GM21717 (cell line): ENCODE data around the gene CHST9.
"Not testable (repeated sequence)": the region's sequence is repeated elsewhere in the genome, so short reads cannot be mapped to it uniquely, and the experiment has no call there.

Experiments
- ATAC-seq: cut with Tn5 transposase; IDR thresholded peaks from one replicate; pipeline ENCODE4 v1.9.1; 2021; ENCODE audit warnings: mild to moderate bottlenecking, moderate library complexity; ENCODE audit not compliant: unreplicated experiment

CHST9 gene, protein sequence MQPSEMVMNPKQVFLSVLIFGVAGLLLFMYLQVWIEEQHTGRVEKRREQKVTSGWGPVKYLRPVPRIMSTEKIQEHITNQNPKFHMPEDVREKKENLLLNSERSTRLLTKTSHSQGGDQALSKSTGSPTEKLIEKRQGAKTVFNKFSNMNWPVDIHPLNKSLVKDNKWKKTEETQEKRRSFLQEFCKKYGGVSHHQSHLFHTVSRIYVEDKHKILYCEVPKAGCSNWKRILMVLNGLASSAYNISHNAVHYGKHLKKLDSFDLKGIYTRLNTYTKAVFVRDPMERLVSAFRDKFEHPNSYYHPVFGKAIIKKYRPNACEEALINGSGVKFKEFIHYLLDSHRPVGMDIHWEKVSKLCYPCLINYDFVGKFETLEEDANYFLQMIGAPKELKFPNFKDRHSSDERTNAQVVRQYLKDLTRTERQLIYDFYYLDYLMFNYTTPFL

DNA sequence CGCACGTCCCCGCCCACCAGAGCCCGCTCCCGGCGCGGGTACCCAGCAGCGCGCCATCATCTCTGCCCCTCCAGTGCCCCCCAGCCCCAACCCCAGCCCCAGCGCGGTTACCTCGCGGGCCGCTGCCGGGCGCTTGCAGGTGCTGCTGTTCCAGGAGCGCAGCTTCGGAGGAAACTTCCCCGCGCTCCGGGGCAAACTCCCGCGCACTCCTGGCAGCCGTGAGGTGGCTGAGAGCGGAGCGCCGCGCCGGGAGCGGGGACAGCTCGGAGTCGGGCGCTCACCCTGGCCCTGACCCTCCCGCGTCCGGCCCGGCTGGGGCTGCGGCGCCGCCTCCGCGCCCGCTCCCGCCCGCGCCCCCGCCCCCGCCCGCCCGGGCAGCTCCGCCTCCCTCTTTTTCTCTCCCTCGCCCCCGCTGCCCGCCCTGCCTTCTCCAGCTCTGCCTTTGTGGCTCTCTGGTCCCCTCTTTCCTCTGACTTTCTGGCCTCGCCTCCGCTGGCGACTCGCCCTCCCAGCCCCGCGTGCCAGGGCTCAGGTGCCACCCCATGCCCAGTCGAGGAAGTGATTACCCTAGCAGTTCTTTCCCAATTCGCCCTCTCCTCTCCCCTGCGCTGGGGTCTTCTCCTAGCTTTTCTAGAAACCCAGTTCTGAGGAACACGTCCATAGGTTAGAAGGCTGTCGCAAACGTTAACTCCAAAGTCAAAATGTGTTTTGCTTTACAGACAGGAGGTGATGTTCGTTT is at the start of gene CHST9:
TSS of gene CHST9 (minus strand) at position 284 of the 739 bp plus-strand sequence. CDS start 42,499 bp downstream, outside the sequence.
- ATAC-seq = no peak

DNA sequence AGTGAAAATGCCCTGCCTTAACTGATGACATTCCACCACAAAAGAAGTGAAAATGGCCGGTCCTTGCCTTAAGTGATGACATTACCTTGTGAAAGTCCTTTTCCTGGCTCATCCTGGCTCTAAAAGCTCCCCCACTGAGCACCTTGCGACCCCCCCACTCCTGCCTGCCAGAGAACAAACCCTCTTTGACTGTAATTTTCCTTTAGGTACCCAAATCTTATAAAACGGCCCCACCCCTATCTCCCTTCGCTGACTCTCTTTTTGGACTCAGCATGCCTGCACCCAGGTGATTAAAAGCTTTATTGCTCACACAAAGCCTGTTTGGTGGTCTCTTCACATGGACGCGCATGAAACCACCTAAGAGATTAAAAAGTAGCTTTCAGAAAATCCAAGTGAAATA is 47.2 kb upstream of the CHST9 start:
- not testable (repeated sequence) for ATAC-seq

DNA sequence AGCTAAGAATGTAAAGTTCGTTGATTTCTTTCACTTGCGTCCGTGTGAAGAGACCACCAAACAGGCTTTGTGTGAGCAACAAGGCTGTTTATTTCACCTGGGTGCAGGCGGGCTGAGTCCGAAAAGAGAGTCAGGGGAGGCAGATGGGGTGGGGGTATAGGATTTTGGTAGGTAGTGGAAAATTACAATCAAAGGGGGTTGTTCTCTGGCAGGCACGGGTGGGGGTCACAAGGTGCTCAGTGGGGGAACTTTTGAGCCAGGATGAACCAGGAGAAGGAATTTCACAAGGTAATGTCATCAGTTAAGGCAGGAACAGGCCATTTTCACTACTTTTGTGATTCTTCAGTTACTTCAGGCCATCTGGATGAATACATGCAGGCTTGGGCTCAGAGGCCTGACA is 46.6 kb upstream of the CHST9 start:
- ATAC-seq = not testable (repeated sequence)

DNA sequence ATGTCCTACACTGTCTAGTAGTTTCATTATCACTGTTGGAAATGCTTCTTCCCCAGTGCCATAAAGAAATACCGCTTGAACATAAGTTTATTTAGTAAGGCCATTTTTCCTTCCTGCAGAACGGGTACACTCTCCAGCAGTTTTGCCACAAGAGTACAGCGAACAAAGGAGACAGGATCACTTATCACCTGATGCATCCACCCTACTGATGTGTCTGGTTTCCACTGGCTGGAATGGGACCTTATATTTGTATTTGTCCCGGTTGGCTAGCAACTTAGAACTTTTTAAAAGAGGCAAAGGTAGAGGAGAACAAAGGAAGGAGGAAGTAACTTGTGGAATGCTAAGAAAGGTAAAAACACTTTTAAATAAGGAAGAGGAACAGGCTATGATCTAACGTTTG is 46.1 kb upstream of the CHST9 start:
- not testable (repeated sequence) for ATAC-seq

DNA sequence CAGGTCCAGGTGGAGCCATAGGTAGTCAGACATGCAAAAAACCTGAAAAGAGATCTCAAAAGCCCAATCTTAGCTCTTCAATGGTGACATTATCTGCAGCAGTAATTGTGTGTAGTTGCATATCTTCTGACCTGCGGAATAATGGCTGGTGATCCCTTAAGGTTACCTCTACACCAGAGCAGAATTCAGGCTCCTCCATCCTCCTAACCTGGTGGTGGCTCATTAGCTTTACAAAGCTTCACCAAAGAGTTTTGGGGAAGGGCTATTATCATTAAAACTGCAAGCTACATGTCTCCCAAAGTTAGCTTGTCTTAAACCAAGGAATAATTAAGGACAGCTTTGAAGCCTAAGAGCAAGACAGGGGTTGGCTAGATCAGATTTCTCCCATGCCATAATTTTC is 42.6 kb upstream of the CHST9 start:
- ATAC-seq = no peak

DNA sequence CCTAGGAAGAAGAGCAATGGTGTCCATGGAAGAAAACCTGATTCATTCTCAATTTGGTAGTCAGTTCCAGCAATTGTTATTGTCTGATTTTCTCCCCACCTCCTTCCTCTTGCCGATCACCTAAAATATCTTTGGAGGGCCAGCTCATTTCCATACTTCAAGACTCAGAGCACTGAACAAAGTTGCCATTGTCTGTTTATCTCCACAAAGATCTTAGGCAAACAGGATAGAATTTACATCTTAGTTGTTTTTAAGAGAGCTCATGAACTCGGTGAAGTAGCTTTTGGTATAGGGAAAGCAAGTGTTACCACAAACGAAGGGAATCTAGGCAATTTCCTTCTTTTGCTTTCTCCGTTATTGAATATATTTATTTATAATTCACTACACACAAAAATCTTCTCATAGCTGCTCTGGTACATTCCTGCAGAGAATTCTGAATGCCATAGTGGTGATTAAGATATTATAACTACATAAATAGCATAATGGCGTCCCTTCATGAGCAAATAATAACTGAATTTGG is 41.5 kb upstream of the CHST9 start:
- ATAC-seq = no peak

DNA sequence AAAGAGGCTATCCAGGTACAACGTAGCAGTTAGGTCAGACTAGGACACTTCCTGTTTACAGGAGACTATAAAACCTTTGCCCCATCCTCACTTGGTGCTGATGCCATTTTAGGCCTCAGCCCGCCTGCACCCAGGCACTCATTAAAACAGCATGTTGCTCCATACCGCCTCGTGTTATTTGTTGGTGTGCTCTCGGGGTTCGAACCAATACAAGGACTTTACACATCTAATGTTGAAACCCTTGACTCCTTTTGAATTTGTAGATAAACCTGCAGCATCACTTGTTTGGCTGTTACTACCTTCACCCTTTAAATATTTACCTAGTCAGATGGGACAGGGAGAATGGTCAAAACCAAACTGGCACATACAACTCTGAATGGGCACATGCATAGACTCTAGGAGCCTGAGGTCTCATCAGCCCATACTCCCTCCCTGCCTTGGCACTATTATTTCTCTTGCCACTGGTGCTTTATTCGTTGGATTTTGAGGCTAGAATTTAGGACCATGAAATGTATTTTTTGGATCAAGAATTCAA is 40.9 kb upstream of the CHST9 start:
- ATAC-seq = no peak

DNA sequence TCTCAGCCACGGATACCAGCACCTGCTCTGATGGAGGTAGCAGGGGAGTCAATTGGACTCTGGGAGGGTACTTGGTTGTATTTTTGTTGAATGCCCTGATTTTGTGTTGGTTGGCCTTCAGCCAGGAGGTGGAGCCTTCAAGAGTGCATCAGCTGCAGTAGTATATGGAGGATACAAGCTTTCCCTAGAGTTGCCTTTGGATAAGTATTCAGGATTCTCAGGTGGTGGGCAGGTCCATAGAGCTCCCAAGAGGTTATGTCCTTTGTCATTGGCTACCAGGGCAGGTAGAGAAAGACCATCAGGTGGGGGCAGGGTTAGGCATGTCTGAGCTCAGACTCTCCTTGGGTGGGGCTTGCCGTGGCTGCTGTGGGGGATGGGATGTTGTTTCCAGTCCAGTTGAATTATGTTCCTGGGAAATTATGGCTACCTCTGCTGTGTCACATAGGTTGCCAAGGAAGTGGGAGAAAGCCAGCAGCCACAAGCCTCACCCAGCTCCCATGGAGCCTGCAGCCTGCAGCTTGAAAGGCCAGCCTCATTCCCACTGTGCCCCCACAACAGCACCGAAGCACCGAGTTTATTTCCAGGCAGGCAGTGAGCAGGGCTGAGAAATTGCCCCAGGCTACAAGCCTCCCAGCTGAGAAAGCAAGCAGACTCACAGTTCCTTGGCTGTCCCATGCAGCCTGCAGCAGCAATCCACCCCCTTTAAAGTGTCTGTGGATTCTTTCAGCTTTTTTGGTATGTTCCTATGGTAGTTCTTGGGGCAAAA is 38.6 kb upstream of the CHST9 start:
- no peak for ATAC-seq

DNA sequence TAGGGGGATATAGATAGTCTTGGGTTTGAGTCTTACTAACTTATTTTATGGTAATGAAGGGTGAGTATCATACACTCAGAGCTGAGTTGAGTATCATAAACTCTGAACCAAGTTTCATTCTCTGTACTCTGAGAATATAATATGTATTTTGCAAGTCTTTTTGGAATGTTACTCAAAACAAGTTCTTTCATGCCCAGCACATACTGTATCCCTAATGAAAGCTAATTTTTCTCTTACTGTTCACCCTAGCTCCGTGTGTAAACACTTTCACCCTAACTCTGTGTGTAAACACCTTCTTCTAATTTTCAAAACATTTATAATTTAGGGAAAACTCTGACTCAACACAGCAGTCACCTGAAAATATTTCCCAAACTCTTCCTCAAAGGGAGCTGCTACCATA is 29.7 kb upstream of the CHST9 start:
- no peak for ATAC-seq

DNA sequence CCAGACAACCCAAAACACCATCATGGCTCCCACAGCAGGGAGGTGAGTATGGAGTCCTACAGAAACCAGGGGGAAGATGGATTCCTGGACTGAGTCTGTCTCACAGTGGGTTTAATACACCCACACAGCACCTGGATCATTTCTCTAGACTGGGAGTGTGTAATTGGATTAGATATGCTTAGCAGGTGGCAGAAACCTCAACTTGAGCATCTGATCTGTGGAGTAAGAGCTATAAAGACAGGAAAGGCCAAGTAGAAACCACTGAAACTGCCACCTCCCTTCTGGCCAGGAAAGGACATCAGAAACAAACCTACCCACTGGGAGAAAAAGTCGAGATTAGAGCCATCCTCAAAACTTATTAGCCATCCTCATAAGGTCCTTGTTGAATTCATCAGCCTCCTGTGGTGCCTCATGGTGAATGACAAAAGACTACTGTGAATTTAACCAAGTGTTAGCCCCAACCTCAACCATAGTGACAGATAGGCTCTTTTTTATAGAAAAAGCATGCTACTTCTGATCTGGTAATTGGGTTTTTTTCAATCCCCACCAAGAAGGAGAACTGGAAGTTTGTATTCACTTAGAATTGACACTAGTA is 28.1 kb upstream of the CHST9 start:
- ATAC-seq = no peak

DNA sequence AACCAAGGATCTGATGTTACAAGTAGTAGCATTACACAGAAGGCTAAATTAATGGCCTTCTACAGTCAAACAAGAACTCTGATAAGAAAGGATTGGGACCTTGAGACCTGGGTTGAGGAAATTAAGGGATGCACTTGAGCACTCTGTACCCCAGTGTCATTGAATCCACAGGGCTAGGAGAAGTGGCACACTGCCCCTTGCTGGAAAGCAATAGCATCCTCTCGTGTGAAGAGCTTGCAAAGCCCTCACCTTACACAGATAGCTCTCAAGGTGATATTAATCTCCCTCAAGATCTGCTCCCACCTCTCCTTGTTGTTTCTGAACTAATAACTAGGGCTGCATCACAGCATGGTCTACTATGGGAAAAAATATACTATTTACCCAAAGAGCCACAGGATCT is 26.5 kb upstream of the CHST9 start:
- ATAC-seq = no peak

DNA sequence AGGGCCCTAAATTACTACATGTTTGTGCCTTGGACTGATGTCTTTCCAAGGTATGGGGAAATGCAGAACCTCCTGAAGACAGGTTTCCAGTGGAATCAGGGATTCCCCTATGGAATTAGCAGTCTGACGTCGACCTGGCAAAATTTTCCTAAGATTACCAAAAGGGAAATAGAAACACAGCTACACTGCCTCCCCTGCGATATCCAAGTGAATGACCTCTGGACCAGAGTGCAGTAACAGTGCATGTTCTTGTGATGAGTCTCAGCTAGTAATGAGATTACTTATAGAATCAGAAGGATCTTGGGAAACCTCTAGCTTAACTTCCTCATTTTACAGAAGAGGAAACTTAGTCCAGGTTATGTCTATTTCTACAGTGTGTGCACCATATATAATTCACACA is 21.3 kb upstream of the CHST9 start:
- no peak for ATAC-seq

DNA sequence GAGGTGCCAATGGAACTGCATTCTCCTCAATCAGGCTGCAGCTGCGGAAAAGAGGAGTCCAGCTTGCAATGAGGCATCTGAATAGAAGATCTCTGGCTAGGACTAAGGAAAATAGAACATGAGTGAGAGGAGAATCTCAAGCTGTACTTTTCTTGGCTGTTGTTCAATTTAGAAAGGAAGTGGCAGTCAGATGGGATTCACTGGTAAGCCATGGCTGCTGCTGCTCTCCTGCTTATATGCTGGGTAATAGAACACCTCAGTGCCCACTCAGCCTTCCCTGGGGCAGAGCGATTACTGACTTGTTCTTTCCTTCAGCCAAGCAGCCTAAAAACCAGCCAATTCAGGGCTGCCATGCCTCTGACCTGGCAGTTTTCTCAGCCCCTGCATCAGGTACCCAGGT is 17.6 kb upstream of the CHST9 start:
- no peak for ATAC-seq

DNA sequence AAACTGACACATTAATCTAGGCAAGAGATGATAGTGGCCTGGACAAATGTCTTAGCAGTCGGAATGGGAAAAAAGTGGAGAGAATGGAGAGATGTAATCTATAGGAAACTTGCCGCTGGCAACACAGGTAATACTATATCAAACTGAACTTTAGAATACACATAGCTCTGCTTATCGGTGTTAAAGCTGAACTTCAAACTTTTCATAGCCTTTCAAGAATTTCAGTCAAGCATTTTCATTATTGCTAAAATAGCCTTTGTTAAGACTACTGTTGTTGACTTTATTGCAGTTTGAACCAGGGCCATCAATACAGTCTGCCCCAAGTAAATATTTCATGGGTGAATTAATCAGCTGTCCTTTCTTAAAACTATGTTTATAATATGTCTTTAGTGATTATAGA is 12.9 kb upstream of the CHST9 start:
- ATAC-seq = no peak

DNA sequence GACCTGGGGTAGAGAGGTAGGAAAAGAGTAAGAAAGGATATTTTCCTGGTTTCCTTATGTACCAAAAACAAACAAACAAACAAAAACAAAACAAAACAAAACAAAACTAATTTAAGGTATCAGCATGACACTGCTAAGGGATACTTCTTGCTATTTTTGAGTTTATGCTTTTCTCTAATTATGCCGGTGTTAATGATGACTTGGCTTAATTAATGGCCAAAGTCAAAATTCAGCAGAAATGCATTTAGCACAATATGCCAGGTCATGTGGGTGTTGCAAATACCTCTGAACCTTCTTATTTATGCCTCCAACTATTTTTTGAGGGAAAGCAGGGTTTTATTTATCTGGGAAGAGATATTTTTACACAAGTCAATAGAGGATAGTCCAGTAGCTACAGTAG is 3.2 kb upstream of the CHST9 start:
- ATAC-seq = no peak

DNA sequence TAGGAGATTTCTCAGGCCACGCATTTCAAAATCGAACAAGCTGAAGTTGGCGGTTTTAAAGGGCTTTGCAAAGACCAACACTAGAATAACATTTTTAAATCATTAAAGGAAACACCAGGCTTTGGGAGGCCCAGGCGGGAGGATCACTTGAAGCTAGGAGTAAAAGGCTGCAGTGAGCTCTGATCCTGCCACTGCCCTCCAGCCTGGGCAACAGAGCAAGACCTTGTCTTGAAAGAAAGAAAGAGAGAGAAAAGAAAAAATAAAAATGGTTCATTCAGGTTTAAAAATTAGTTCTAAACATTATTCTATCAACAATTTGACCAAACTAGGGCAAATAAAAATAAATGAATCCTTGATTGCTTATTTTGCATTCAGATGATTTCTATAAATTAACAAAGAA is 789 bp upstream of the CHST9 start:
- no peak for ATAC-seq

DNA sequence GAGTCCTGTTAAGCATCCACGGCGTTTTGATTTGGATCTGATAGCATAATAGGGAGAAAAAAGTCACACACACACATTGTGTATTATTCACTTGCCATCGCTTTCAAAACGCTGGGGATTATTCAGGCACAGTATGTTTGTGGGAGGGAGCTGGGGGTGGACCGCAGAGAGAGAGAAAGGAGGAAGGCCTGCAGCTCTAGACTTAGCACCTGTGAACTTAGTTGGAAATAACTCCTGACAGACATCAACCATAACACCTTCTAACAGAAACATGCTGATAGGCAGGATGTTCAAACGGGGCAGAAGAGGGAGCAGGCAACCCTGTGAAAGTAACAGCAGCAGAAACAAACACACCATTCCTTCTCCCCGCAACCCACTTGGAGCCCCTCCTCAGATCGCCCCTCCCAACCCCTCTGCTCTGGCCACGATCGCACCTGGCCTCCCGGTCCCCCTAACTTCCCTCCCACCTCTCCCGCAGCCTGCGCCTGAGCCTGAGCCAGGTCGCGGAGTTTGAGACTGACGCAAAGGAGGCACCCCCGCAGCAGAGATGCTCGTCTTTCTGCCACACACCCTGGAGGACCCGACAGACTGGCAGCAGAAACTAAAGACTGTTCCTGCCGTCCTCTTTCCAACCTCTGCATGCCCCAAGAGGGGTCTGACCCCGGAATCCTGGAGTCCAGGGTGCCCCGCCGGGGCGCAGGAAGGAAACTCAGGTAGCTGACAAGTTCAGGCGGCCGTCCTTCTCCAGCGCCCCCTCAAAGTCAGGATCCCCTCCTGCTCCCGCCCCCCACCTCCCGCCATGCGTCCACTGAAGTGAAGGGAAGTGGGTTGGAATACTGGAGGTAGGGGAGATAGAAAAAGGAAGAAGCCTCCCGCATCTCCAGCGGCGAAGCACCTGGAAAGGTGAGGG is 738 bp downstream of the CHST9 start:
- ATAC-seq = no peak

DNA sequence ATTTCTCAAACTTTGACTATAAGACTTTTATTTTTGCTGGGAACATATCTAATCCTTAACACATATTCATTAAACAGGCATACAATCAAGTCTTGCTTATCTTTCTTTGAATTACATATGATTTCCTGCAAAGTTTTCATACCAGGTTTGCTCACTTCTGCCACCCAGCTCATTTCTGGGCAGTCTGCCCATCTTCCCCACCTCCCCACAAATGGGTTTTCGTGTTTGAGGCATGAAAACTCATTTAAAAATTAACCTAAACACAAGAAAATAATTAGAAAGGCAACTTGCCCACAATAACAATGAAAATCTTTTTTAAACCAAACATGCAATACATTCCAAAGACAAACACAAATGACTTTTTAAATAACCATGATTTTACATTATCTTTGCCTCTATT is 3.4 kb downstream of the CHST9 start:
- no peak for ATAC-seq

DNA sequence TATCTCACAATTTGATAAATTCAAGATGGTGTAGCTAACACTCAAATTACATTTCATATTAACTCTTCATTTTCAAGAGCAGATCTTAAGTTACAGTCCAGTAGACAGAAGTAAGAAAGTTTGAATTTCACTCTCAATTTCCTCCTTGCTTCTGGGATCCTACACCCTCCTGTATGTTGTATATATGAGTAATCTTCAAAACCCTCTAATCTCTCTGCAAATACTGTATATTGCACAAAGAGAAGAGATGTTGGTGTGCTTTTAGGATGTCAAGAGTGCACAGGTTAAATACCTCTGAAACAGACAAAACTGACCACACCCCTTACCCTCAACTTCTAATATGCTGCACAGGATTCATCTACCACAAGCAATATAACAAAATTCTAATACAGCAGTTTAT is 6.7 kb downstream of the CHST9 start:
- no peak for ATAC-seq

DNA sequence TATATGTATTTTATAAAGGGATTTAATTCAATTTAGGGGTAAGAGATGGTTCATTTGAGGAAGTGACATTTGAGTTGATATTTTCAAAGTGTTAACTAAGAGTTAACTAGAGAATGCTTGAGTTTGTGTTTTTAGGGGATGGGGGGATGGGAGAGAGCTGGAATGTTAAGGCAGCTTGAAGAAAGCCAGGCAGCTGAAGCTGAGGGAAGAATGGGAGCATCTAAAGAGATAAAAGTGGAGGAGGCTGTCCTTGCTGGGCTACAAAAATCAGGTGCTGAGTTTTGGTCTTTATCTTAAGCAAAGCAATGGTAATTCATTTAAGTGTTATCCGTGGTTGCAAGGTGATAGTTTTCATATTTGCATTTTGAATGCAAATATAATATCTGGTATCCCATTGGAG is 9.2 kb downstream of the CHST9 start:
- ATAC-seq = no peak
